GM12878 (cell line): ENCODE data around the gene ZNF280C. TPM values are rescaled to one million over a fixed set of nuclear protein-coding genes. Genes with fewer than 3 reads are reported as not detected.

Experiments
- ATAC-seq: fragments of 200-7000 bp; cut with Tn5 transposase; 3 replicates; pipeline ENCODE4 v1.9.1; 2020; ENCODE audit warnings: mild to moderate bottlenecking, moderate library complexity
- BruUV-seq: library from RNA; stranded (reverse); fragments of 400-500 nt; replicated peaks from 2 replicates; lab custom pipeline; 2021; lab: Mats Ljungman, UMichigan
- CTCF ChIA-PET: fragments of 300-600 bp; sonication (Branson Sonifier 250); formaldehyde crosslinking; extraction: SDS; loops from one replicate; lab custom pipeline; 2021; ENCODE audit warnings: inconsistent platforms; lab: Yijun Ruan, JAX
- POLR2A ChIA-PET: fragments of 350-600 bp; formaldehyde crosslinking; extraction: SDS; loops from one replicate; lab custom pipeline; 2021; ENCODE audit warnings: inconsistent platforms; lab: Charles Lee
- RAD21 ChIA-PET: fragments of 300-600 bp; sonication (Branson Sonifier 250); formaldehyde crosslinking; loops from one replicate; lab custom pipeline; 2023; ENCODE audit warnings: antibody characterized with exemption; ENCODE audit not compliant: unreplicated experiment; lab: Charles Lee
- SMC1A ChIA-PET: fragments of 300-600 bp; sonication (Branson Sonifier 250); formaldehyde crosslinking; loops from one replicate; lab custom pipeline; 2023; ENCODE audit not compliant: unreplicated experiment, uncharacterized antibody; lab: Charles Lee
- DNase-seq: peaks from one replicate; pipeline ENCODE4 v3.0.0-alpha.2; 2011; ENCODE audit warnings: low read depth, low spot score
- FAIRE-seq: peaks from 3 replicates; lab custom pipeline; 2011; peaks lifted over from hg19 to GRCh38; lab: Jason Lieb, UNC
- H2AFZ ChIP-seq: 2 replicates; pipeline ENCODE4 v1.6.0; 2011; ENCODE audit warnings: low read depth, low read length, control low read depth; ENCODE audit not compliant: control insufficient read depth
- H3K27ac ChIP-seq: 2 replicates; pipeline ENCODE4 v1.5.1; 2011; ENCODE audit warnings: control low read depth; ENCODE audit not compliant: control insufficient read depth, insufficient read depth
- H3K27me3 ChIP-seq, 2 experiments: replicated peaks in 1 of 2; 2 replicates each; pipeline versions ENCODE4 v1.6.0 to v1.6.1; 2011; ENCODE audit warnings: low read length in 1 of 2; ENCODE audit not compliant: control insufficient read depth in 2 of 2, insufficient read depth in 2 of 2
- H3K36me3 ChIP-seq, 2 experiments: 2 replicates each; pipeline ENCODE4 v1.5.1; 2011; ENCODE audit warnings: low read length in 1 of 2; ENCODE audit not compliant: control insufficient read depth in 2 of 2, insufficient read depth in 2 of 2
- H3K4me1 ChIP-seq: 2 replicates; pipeline ENCODE4 v1.6.1; 2011; ENCODE audit warnings: mild to moderate bottlenecking, low read length, moderate library complexity, mixed read lengths; ENCODE audit not compliant: control insufficient read depth, insufficient read depth
- H3K4me2 ChIP-seq: 2 replicates; pipeline ENCODE4 v1.6.0; 2011; ENCODE audit warnings: control low read depth; ENCODE audit not compliant: control insufficient read depth, insufficient read depth
- H3K4me3 ChIP-seq: fragments of 200-600 bp; sonication (generic); 2 replicates; pipeline ENCODE4 v1.5.1; 2016
- H3K79me2 ChIP-seq: 2 replicates; pipeline ENCODE4 v1.6.0; 2011; ENCODE audit warnings: low read length; ENCODE audit not compliant: control insufficient read depth, insufficient read depth
- H3K9ac ChIP-seq: 2 replicates; pipeline ENCODE4 v1.8.0; 2011; ENCODE audit warnings: low read length, control low read depth, mixed read lengths; ENCODE audit not compliant: control insufficient read depth, insufficient read depth
- H3K9me3 ChIP-seq: replicated peaks from 3 replicates; pipeline ENCODE4 v1.5.1; 2011; ENCODE audit warnings: mild to moderate bottlenecking, low read length; ENCODE audit not compliant: control insufficient read depth, insufficient read depth
- H4K20me1 ChIP-seq: 2 replicates; pipeline ENCODE4 v1.6.0; 2011; ENCODE audit not compliant: control insufficient read depth, insufficient read depth
- BHLHE40 ChIP-seq, 2 experiments: fragments of 450-650 bp in 1 of 2; IDR thresholded peaks; 2 replicates each; pipeline ENCODE4 v1.6.1; 2011 to 2017; ENCODE audit warnings: low read depth in 2 of 2, borderline replicate concordance in 1 of 2, improper control_type of control experiment in 1 of 2, low read length in 1 of 2, mild to moderate bottlenecking in 1 of 2
- CREB1 ChIP-seq: IDR thresholded peaks from 2 replicates; pipeline ENCODE4 v1.6.1; 2012; ENCODE audit warnings: low read depth, mild to moderate bottlenecking, inconsistent platforms
- FOXK2 ChIP-seq: fragments of 450-650 bp; IDR thresholded peaks from 2 replicates; pipeline ENCODE4 v1.6.1; 2017; ENCODE audit warnings: mild to moderate bottlenecking, moderate library complexity
- GATAD2B ChIP-seq: fragments of 450-650 bp; conservative IDR thresholded peaks from 2 replicates; pipeline ENCODE4 v1.6.1; 2017; ENCODE audit warnings: low read depth, mild to moderate bottlenecking, moderate library complexity
- IKZF1 ChIP-seq: fragments of 450-650 bp; conservative IDR thresholded peaks from 2 replicates; pipeline ENCODE4 v1.6.1; 2017; ENCODE audit warnings: antibody characterized with exemption, mild to moderate bottlenecking
- KDM1A ChIP-seq: fragments of 200-600 bp; sonication (generic); IDR thresholded peaks from 2 replicates; pipeline ENCODE4 v1.6.1; 2016; ENCODE audit warnings: borderline replicate concordance
- NBN ChIP-seq: fragments of 450-650 bp; IDR thresholded peaks from 2 replicates; pipeline ENCODE4 v1.6.1; 2016
- NFYB ChIP-seq: IDR thresholded peaks from 2 replicates; pipeline ENCODE4 v1.6.1; 2011; ENCODE audit warnings: low read depth, mild to moderate bottlenecking, low read length, improper control_type of control experiment, moderate library complexity; ENCODE audit not compliant: insufficient read depth
- POLR2AphosphoS2 ChIP-seq: IDR thresholded peaks from 2 replicates; pipeline ENCODE4 v1.6.1; 2011; ENCODE audit warnings: low read depth, mild to moderate bottlenecking, low read length, improper control_type of control experiment, moderate library complexity
- RFX5 ChIP-seq: IDR thresholded peaks from 2 replicates; pipeline ENCODE4 v1.6.1; 2011; ENCODE audit warnings: low read depth, low read length, improper control_type of control experiment
- TBL1XR1 ChIP-seq: IDR thresholded peaks from 2 replicates; pipeline ENCODE4 v1.6.1; 2012; ENCODE audit warnings: low read depth, low read length, improper control_type of control experiment
- WGBS: methylation state at CpG from one replicate; pipeline ENCODE4 v1.1.6; 2016; ENCODE audit warnings: low lambda C conversion rate; ENCODE audit not compliant: insufficient replicate concordance, insufficient coverage; ENCODE audit errors: missing lambda C conversion rate; 5-methylcytosine and 5-hydroxymethylcytosine counted together
- in situ Hi-C: fragments of 300-500 bp; cut with MboI; formaldehyde crosslinking; loops from 9 replicates; pipeline ENCODE4 v1.14.3; 2018; ENCODE audit warnings: mixed read lengths
- intact Hi-C: fragments of 100-400 bp; cut with micrococcal nuclease; formaldehyde crosslinking; loops from one replicate; pipeline ENCODE4 v1.14.2; 2022; ENCODE audit not compliant: unreplicated experiment
- polyA plus RNA-seq, 11 experiments: library from polyadenylated mRNA; depleted of rRNA in 4 of 11; unstranded in 6 of 11; stranded (reverse) in 5 of 11; fragments of >200 nt; fragmentation: Nextera tagmentation in 4 of 11; fragmentation: Illumina TruSeq in 1 of 11; extraction: Ambion mirVana in 4 of 11; extraction: Trizol in 1 of 11; gene quantifications; 1 replicate in 1 of 11; 2 replicates in 10 of 11; pipeline versions ENCODE4 v1.2.1 to v1.2.3, GENCODE V29; 2011 to 2016; ENCODE audit warnings: inconsistent platforms in 2 of 11, missing spikeins in 2 of 11, low read depth in 1 of 11
- total RNA-seq, 4 experiments: library from RNA; depleted of rRNA in 3 of 4; stranded (reverse); fragments of >200 nt in 3 of 4; fragmentation: Illumina TruSeq in 1 of 4; extraction: Trizol in 1 of 4; gene quantifications; 2 replicates each; pipeline versions ENCODE4 v1.2.1 to v1.2.3, GENCODE V29; 2013 to 2021
- TF ChIP-seq, protein P1 (sequence below): fragments of 450-650 bp; conservative IDR thresholded peaks from 2 replicates; pipeline ENCODE4 v1.6.1; 2017; ENCODE audit warnings: mild to moderate bottlenecking, moderate library complexity
- TF ChIP-seq, protein P2 (sequence below): fragments of 150-350 bp; IDR thresholded peaks from 2 replicates; pipeline ENCODE4 v1.6.1; 2016; ENCODE audit warnings: low read depth, low read length

ZNF280C gene
- total and polyA plus RNA-seq, 10 of the 15 experiments (the other 5 are each of a cell fraction or from before 2014, with no cell fraction given) = 0.82 to 8.8 (median 5.7) TPM

DNA sequence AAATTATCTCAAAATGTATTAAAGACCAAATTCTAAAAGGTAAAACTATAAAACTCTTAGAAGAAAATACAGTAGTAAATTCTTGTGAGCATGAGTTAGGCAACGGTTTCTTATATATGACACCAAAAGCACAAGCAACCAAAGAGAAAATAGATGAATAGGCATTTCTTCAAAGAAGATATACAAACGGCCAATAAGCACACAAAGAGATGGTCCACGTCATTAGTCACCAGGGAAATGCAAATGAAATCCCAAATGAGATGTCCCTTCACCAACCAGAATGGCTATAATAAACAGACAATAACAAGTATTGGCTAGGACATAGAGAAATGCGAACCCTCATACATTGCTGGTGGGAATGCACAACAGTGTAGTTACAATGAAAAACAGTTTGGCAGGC lies 52.4 kb downstream of the ZNF280C start:
- DNase-seq (no peak), ATAC-seq (no peak), FAIRE-seq (no peak)
- CTCF ChIA-PET = no interaction called here
- Histone ChIP-seq H3K27ac (no peak overlapping the region), H3K4me3 (no peak overlapping the region), H4K20me1 (no peaks in the 10 kb centered on the region), H3K36me3 (no peaks in the 10 kb centered on the region; a peak in 1 of 4 replicates), H3K9me3 (no peaks in the 10 kb centered on the region; the same call in 2 of the 3 replicates), H3K27me3 (no peaks in the 10 kb centered on the region), H3K4me2 (no peak overlapping the region), H3K4me1 (no peaks in the 10 kb centered on the region), H3K79me2 (no peaks in the 10 kb centered on the region), H3K9ac (no peak overlapping the region), H2AFZ (no peak overlapping the region)
- in situ Hi-C loops (no loop called here), intact Hi-C loops (no loop called here)
- no TSS peak for BruUV-seq
- TF ChIP-seq KDM1A (no peak), NFYB (peak; percentile 67), FOXK2 (no peak), BHLHE40 (IDR thresholded peaks at IDR 0.05; ENCODE audit: borderline replicate concordance in 1 of 2, low read depth in 2 of 2, low read length in 1 of 2) (no peak), RFX5 (peak; percentile 89), TBL1XR1 (no peak), CREB1 (peak; percentile 47; the same call in 1 of the 2 replicates)
- SMC1A ChIA-PET = no interaction called here
- WGBS = 13% methylated on average over 4 of the region's 4 CpGs
- POLR2A ChIA-PET = no interaction called here
- RAD21 ChIA-PET = no interaction called here

- no peaks in the 10 kb centered on the region for H3K4me1 ChIP-seq
- intact Hi-C loops (no loop called here), in situ Hi-C loops (no loop called here)
- POLR2A ChIA-PET = no interaction called here
- no peaks in the 10 kb centered on the region for H3K79me2 ChIP-seq
- CTCF ChIA-PET = no interaction called here
- ATAC-seq = no peak
- H2AFZ ChIP-seq = no peak overlapping the region
- no peak overlapping the region for H3K4me3 ChIP-seq
- no peak for DNase-seq
- 80% methylated on average over 2 of the region's 2 CpGs for WGBS
- no peak overlapping the region for H3K9ac ChIP-seq
- SMC1A ChIA-PET = interaction anchor here (1.3 kb wide), 1 partner anchor 22 kb away, joined by 4 read pairs; no protein-coding TSS in a partner anchor
- no peaks in the 10 kb centered on the region; the same call in 2 of the 3 replicates for H3K9me3 ChIP-seq
- FAIRE-seq = no peak
- H3K27ac ChIP-seq = no peak overlapping the region
- no peak overlapping the region for H3K4me2 ChIP-seq
- no peaks in the 10 kb centered on the region; a peak in 1 of 4 replicates for H3K36me3 ChIP-seq
- H3K27me3 ChIP-seq = no peaks in the 10 kb centered on the region
- H4K20me1 ChIP-seq = no peaks in the 10 kb centered on the region
- RAD21 ChIA-PET = no interaction called here
- BruUV-seq = no TSS peak
- TF ChIP-seq, protein P1, sequence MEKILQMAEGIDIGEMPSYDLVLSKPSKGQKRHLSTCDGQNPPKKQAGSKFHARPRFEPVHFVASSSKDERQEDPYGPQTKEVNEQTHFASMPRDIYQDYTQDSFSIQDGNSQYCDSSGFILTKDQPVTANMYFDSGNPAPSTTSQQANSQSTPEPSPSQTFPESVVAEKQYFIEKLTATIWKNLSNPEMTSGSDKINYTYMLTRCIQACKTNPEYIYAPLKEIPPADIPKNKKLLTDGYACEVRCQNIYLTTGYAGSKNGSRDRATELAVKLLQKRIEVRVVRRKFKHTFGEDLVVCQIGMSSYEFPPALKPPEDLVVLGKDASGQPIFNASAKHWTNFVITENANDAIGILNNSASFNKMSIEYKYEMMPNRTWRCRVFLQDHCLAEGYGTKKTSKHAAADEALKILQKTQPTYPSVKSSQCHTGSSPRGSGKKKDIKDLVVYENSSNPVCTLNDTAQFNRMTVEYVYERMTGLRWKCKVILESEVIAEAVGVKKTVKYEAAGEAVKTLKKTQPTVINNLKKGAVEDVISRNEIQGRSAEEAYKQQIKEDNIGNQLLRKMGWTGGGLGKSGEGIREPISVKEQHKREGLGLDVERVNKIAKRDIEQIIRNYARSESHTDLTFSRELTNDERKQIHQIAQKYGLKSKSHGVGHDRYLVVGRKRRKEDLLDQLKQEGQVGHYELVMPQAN = no peak
- TF ChIP-seq, protein P2, sequence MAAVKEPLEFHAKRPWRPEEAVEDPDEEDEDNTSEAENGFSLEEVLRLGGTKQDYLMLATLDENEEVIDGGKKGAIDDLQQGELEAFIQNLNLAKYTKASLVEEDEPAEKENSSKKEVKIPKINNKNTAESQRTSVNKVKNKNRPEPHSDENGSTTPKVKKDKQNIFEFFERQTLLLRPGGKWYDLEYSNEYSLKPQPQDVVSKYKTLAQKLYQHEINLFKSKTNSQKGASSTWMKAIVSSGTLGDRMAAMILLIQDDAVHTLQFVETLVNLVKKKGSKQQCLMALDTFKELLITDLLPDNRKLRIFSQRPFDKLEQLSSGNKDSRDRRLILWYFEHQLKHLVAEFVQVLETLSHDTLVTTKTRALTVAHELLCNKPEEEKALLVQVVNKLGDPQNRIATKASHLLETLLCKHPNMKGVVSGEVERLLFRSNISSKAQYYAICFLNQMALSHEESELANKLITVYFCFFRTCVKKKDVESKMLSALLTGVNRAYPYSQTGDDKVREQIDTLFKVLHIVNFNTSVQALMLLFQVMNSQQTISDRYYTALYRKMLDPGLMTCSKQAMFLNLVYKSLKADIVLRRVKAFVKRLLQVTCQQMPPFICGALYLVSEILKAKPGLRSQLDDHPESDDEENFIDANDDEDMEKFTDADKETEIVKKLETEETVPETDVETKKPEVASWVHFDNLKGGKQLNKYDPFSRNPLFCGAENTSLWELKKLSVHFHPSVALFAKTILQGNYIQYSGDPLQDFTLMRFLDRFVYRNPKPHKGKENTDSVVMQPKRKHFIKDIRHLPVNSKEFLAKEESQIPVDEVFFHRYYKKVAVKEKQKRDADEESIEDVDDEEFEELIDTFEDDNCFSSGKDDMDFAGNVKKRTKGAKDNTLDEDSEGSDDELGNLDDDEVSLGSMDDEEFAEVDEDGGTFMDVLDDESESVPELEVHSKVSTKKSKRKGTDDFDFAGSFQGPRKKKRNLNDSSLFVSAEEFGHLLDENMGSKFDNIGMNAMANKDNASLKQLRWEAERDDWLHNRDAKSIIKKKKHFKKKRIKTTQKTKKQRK = no peak
- TF ChIP-seq NBN (no peak), IKZF1 (no peak), GATAD2B (no peak), POLR2AphosphoS2 (no peak)
Measured at GRCh38 chrX:130213376-130213775, 55.3 kb downstream of the ZNF280C start.
